ENCODE results near the gene TMED1.

Gene TMED1

DNA sequence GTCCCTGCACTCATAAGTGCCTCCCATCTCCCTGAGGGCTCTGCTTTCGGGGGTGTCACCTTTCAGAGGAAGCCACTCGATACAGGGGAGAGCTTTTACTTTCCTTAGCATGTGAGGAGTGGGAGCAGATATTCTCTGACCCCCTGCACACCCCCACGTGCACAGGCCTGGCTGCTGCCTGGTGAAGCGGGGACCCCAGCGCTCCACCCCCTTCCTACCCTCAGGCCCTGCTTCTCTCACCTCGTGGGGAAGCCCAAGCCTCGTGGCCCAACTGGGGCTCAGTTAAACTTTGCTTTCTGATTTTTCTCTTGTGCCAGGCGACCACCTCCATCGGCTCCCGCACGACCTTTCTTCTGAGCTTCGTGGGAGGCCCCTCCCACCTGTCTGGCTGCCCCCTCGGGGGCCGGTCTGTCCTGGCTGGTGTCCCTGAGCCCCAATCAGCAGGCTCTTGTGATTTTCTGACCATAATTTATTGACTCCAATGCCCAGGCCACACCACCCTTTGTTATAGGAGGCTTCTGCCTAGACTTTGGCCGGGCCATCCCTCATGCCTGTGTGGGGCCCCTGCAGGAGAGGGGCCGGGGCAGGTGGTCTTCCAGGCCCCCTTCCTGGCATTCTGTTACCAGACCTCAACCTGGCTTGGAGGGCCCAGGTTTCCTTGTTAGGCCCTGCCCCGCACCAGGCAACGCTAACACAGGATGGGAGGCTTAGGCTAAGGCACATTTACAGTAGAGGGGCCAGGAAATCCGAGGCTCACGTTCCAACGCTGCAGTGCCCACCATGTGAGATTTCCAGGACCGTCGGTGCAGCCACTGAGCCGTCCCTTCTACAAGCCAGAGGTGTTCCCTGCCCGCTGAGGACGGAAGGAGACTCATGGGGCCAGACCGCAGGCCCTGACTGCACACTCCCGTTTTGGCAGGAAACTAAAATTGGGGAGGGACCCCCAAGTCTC is 3.7 kb downstream of the TMED1 start:
- DNase-seq (ENCODE audit: low spot score) = no peak

GRCh38 chr19:10830931-10831779 is 4.9 kb downstream of the TMED1 start:
- no peak for DNase-seq (ENCODE audit: low spot score)

DNA sequence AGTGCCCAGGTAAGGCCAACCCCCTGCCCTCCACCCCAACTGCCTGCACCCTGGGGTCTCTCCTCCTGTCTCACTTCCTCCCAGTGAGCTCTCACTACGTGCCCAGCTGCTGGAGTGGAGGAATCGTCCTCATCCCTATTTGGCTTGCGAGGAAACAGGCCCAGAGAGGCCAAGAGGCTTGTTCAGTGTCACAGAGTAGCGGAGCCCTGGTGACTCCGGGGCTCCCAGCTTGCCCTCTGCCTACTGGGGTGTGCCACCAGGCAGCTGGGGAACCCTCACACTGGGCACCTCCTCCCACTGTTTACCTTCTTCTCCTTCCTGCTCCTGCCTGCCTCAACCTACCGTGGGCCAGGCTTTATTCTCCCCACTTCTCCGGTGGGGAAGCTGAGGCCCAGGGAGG is 5.6 kb downstream of the TMED1 start:
- no peak for DNase-seq (ENCODE audit: low spot score)

DNA sequence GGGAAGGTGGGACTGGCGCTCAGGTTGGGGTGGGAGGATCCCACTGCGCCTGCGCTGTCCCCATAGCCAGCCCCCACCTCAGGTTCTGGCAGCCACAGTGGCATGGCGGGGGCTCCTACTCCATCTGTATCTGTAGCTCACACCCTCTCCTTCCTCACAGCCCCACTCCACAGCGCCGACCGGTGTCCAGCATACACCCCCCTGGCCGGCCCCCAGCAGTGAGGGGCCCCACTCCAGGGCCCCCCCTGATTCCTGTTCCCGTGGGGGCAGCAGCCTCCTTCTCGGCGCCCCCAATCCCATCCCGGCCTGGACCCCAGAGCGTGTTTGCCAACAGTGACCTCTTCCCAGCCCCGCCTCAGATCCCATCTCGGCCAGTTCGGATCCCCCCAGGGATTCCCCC is 6.0 kb downstream of the TMED1 start:
- no peak for DNase-seq (ENCODE audit: low spot score)

GRCh38 chr19:10828981-10829821 is 6.8 kb downstream of the TMED1 start:
- no peak for DNase-seq (ENCODE audit: low spot score)

- DNase-seq (ENCODE audit: low spot score) = no peak
These were observed 9.2 kb downstream of the TMED1 start for GRCh38 chr19:10826846-10827245.

DNA sequence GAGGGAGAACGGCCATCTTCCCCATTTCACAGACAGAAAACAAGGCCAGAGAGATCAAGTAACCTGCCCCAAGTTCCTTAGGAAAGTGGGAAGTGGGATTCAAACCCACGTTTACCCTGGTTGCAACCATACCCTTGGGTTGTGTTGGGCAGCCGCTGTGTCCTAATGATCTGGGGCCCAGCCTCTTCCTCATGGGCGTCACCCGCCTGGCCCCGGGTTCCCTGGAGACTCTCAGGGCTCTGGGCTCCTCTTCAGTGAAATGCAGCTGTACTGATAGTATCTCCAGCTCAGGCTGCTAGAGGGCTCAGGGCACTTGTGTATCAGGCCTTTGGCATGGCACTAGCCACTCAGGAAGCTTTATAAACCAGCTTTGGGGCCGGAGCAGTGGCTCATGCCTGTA is 9.8 kb downstream of the TMED1 start:
- no peak for DNase-seq (ENCODE audit: low spot score)

DNA sequence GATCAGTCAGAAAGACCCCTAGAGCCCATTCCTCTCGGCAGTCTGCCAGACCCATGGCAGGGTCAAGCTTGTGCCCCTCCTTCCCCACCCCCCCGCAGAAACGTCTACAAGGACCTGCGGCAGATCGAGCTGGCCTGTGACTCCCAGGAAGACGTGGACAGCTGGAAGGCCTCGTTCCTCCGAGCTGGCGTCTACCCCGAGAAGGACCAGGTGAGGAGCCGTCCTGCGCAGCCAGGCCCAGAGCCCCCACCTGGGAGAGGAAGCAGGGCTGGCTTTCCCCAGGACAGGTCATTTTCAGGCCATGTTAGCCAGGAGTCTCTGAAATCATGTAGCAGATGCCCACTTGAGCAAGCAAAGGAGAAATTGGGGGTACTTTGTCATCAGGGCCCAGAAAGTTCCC is 12.3 kb downstream of the TMED1 start:
- DNase-seq (ENCODE audit: low spot score) = no peak

DNA sequence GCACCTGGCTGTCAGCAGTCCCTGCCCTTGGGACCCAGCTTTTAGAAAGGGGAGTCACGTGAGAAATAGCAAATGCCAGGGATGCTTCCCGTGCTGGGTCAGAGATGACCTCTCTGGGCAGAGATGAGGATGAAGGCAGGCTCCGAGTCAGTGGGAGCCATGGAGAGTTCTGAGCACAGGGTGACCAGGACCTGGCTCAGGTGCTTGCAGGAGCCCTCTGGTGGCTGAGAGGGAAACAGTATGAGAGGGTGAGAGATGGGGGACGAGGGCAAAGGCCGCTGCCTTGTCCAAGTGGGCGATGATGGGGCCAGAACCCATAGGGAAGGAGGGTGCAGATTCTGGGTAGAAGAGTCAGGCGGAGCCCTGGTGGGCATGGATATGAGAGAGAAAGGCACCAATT is 15.8 kb downstream of the TMED1 start:
- DNase-seq (ENCODE audit: low spot score) = no peak

DNA sequence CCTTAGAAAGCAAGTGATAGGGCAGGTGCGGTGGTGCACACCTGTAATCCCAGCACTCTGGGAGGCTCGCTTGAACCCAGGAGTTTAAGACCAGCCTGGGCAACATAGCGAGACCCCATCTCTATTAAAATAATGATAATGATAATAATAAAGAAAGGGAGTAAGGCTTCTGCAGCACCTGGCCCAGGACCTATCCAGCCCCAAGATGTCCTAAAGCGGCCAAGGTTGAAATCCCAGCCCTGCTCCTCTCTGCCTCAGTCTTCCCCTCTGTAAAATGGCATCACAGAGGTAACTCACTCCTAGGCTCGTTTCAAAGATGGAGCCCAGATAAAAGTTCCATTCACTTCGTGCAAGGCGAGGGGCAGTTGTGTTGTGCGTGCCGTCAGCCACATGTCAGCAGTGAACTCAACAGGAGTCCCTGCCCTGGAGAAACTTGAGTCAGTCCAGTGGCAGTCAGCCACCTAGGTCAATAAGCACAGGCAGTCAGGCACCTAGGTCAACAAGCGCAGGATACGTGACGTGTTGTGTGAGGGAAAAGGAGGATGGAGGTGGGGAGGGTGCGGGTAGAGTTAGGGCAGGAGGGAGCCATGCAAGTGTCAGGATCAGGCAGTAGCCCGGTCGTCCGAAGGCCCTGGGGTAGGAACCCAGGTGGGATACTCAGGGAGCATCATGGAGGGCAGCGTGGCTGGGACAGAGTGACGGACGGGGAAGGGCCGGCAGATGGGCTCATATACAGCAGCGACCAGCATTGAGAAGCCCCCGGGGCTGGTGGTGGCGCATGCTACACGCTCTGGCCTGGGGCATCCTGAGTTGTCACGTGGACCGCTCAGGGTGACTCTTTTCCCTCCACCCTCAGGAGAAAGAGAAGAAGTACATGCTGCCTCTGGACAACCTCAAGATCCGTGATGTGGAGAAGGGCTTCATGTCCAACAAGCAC is 16.6 kb downstream of the TMED1 start:
- no peak for DNase-seq (ENCODE audit: low spot score)

DNA sequence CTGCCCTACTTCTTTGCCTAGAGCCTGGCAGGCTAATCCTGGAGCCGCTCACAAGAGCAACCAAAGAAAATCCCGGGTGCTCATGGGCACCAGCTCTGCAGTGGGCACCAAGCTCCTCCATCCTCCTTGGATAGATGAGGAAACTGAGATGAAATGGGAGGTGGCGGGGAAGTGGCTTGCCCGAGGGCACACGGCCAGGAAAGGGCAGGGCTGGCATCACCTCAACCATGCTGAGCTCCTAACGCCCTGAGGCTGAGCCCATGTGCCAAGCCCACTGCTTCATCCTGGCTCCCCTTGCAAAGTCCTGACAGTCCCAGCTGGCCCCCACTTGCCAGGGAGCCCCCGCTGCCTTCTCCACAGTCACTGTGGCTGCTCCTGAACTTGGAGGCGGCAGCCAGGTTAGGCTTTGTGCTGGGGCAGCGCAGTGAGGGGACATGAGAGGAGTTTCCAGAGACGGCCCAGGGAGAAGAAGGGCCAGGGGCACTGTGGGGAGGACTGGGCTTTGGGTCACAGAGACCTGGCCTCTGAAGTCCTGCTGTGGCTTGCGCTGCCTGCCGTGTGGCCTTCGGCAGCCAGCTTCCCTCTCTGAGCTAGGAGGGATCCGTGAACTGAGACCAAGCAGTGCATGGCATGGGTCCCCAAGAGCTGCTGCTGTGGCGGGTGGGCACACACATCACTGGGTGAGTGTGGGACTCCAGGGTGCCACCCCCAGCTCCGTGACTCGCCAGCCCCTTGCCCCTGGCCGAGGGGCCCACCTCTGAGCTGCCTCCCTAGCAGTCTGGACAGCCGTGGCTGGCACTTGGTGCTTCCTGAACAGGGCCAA is 17.5 kb downstream of the TMED1 start:
- DNase-seq (ENCODE audit: low spot score) = no peak

DNA sequence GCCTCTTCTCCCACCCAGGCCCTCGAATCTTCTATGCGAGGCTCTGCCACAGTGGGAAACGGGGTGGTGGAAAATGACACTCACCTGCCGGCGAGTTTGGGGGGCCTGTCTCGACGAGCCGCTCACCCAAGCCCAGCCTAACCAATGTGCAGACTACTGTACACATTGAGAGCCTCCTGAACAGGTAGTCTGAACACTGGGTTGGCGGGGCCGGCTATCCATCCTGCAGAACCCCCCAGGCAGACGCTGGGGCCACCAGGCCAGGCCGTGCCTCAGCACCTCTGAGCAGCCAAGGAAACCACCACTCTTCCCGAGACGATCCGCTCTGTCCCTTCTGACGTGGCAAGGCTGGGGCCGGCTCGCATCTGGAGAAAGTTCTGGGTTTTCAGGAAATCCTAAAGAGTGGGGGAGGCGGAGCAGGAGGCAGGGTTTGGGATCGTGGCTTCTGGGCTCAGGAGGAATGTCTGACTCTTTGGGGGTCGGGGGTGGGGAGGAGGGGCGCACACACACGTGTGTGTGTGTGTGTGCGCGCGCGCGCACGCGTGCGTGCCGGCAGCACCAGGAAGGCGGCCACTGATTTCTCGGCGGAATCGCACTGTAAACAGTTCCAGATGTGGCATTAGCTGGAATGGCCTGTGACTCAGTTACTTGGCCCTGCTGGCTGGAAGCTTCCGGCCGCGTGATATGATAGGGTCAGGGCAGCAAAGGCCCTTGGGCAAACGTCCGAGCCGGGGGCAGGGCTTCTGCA is 18.5 kb downstream of the TMED1 start:
- DNase-seq (ENCODE audit: low spot score) = no peak

DNA sequence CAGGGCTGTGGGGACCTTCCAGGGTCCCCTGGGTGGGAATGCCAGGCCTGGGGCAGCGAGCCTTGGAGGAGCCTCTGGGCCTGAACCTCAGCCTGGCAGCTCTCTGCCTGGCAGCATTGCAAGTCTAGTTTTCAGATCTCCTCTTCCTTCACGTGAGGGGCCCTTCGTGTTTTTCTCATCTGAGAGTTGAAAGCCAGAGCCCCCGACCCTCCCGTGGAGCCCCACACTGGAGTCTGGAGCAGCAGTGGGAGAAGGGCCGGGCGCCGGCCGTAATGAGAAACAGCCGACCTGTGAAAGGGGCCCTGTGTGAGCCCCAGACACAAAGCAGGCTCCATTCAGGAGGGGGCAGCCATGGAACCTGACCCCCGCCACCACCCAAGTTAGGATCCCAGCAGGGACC is 19.3 kb downstream of the TMED1 start:
- no peak for DNase-seq (ENCODE audit: low spot score)

DNA sequence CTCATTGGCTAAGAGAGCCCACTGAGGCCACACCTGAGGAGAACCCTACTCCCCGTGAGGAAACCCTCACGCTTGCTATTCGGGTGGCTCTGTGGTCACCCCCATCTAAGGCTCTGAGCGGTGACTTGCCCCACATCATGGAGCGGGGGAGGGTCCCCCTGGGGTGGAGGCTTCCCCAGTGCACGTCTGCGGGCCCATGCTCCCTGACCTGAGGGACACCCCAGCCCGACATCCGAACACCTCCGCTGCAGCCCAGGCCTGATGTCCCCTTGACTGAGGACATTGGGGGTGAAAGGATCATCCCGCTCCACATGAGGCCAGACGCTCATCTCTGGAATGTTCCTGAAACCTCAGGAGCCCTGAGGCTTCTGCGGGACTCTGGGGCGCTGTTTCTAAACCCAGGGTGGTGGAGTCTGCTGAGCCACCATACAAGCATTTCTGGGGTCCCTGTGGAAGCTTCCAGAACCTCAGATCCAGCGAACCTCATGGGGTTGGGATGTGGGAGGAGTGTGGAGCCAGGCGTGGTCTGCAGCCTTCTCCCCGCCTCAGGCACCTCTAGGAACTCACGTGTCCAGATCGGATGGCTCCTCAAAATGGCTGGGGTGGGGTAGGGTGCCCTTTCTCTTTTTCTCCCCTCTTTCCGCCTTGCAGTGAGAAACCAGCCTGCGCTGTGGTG is 19.9 kb downstream of the TMED1 start:
- DNase-seq (ENCODE audit: low spot score) = no peak

DNA sequence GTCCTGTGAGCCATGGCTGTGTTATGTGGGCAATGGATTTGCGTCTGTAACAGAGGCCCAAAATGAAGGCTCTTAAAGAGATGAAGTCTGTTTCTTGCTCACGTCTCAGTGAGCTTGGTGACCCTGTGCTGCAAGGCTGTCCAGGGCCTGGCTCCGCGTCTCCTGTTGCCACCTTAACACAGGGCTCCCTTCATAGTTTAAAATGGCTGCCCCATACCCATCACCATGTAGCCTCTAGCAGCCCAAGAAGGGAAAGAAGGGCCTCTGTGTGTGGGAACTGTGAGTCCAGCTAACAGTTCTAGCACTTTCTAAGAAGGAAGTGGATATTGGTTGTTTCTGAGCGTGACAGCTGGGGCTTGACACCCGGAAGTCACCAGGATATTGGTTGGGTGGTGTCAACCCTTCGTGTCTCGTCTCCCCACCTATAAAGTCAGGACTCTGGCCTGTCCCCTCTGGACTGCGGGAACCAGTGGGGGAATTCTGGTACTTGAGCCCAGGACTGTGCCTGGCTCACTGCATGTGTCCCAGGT is 20.9 kb downstream of the TMED1 start:
- DNase-seq (ENCODE audit: low spot score) = no peak

- DNase-seq (ENCODE audit: low spot score) = no peak
These were observed 23.1 kb downstream of the TMED1 start for GRCh38 chr19:10812902-10813404.

DNA sequence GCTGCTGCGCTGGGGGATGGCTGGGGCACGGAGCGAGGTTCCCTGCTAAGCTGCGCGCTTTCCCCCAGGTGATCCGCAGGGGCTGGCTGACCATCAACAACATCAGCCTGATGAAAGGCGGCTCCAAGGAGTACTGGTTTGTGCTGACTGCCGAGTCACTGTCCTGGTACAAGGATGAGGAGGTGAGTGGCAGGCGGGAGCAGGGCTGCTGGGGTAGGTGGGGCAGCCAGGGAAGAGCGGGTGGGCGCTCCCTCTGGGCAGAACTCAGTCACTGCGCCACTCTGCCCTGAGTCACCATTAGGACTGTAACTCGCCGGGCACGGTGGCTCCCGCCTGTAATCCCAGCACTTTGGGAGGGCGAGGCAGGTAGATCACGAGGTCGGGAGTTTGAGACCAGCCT is 23.8 kb downstream of the TMED1 start:
- no peak for DNase-seq (ENCODE audit: low spot score)

DNA sequence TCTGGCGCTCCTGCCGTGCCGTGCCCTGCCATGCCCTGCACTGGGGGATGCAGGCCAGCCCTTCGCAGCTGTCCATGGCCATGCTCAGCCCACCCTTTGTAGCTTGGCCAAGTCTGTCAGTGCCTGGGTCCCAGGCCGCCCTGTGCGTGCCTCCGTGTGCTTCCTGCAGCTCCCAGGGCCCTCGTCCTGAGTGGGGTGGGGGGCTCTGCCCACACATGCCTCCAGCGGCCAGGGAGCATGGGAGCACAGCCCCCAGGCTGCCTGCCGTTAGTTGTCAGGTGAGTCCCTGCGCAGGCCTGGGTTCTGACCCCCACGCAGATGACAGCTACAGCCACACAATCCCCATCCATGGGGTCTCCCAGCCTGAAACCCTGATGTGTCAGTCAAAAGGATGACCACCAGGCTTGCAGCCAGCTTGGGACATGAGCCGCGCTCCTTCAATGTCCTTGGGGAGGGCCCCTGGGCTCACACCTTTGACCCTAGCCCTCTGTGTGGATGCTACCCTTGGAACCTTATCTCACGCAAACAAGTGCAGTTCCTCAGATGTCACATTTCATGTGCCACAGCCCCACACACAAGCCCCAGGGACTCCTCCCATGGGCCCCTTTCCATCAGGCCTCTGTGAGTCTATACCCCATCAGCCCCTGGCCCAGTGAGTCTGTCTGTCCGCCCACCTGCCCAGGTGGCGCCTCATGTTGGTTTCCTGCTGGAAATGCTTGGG is 24.5 kb downstream of the TMED1 start:
- no peak for DNase-seq (ENCODE audit: low spot score)

Measured in globus pallidus (tissue), 1 donor.